ENCODE results near the gene SLC30A5.
"Not testable (repeated sequence)": the region's sequence is repeated elsewhere in the genome, so short reads cannot be mapped to it uniquely, and the experiment has no call there.

Gene SLC30A5

DNA sequence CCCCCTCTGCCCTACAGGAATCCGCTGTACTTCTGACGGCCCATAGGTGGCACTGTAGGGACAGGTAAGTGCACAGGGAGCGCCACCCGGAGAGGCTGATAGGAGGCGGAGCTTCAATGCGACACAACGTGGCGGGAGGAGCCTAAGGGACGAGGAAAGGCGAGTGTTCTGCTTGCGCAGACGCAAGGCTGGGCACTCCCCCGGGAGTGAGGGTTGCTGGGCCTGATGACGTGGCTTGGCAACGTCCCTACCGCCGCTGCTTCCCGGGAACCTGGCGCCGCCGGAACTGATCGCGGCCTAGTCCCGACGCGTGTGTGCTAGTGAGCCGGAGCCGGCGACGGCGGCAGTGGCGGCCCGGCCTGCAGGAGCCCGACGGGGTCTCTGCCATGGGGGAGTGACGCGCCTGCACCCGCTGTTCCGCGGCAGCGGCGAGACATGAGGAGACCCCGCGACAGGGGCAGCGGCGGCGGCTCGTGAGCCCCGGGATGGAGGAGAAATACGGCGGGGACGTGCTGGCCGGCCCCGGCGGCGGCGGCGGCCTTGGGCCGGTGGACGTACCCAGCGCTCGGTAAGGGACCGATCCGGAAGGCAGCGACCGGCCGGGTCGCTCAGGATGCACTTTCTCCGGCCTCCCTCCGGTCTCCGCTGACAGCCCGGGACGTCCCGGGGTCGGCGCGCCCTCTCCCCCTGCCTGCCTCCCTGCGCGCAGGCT, at the start of gene SLC30A5:
SLC30A5 (plus strand) TSS at position 244 of the 712 bp plus-strand sequence; CDS start at position 486, 242 bp downstream.
- DNase-seq (ENCODE audit: low read depth), result peak; percentile 99
- TF ChIP-seq, protein P1, sequence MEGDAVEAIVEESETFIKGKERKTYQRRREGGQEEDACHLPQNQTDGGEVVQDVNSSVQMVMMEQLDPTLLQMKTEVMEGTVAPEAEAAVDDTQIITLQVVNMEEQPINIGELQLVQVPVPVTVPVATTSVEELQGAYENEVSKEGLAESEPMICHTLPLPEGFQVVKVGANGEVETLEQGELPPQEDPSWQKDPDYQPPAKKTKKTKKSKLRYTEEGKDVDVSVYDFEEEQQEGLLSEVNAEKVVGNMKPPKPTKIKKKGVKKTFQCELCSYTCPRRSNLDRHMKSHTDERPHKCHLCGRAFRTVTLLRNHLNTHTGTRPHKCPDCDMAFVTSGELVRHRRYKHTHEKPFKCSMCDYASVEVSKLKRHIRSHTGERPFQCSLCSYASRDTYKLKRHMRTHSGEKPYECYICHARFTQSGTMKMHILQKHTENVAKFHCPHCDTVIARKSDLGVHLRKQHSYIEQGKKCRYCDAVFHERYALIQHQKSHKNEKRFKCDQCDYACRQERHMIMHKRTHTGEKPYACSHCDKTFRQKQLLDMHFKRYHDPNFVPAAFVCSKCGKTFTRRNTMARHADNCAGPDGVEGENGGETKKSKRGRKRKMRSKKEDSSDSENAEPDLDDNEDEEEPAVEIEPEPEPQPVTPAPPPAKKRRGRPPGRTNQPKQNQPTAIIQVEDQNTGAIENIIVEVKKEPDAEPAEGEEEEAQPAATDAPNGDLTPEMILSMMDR (conservative IDR thresholded peaks at IDR 0.05; ENCODE audit: low read depth, low read length), result peak; percentile 93
- H3K4me3 ChIP-seq (ENCODE audit: low read length), result peak within 1 kb of the TSS; percentile 66

DNA sequence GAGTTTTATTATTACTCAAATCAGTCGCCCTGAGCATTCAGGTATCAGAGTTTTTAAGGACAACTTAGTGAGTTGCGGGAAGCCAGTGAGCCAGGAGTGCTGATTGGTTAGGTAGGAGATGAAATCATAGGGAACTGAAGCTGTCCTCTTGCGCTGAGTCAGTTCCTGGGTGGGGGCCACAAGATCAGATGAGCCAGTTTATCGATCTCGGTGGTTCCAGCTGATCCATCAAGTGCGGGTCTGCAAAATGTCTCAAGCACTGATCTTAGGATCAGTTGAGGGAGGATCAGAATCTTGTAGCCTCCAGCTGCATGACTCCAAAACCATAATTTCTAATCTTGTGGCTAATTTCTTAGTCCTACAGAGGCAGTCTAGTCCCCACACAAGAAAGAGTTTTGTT, 48.6 kb upstream of the SLC30A5 start:
- not testable (repeated sequence) for DNase-seq (ENCODE audit: low read depth); H3K4me3 ChIP-seq (ENCODE audit: low read length)

DNA sequence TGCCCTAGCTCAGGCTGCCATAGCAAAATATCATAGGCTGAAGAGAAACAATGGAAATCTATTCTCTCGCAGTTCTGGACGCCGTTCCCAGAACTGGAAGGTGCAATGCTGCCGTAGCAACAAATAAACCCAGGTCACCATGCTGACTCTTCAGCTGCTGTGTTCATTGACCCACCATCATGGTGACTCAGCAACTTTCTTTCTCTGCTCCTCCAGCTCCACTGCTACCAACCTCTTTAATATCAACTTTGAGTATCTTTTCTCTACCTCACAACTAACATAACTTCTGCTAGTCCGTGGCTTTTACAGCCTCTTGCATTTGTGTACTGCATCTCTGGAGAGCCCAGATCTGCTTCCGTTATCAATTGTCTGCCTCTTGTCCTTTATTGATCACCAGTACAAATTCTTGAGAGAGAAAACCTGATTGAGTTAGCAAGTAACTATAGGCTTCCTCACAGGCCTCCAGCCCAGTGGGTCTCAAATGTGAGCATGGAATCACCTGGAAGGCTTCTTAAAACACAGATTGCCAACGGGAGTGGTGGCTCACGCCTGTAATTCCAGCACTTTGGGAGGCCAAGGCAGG, 47.3 kb upstream of the SLC30A5 start:
- H3K4me3 ChIP-seq (ENCODE audit: low read length), result no peak overlapping the region
- TF ChIP-seq, protein P1 (conservative IDR thresholded peaks at IDR 0.05; ENCODE audit: low read depth, low read length), result no peak
- DNase-seq (ENCODE audit: low read depth), result no peak

DNA sequence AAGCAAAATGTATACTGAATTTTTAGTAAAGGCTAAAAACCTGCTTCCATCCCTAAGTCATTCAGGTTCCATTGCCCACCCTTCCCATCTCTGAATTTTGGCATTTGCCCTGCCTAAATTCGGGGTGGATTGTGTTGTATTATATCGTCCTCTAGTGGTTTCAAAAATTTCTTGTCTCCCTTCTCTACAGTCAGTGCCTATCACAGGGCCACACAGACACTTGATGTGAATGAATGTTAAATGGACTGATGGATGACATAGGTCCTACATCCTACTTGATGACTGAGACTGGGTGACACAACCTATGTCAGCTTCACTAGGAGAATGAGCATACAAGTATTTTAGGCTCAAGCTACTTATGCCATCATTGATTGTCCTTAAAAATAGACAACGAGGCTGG, 45.6 kb upstream of the SLC30A5 start:
- TF ChIP-seq, protein P1 (conservative IDR thresholded peaks at IDR 0.05; ENCODE audit: low read depth, low read length), result peak; percentile 27
- no peak overlapping the region for H3K4me3 ChIP-seq (ENCODE audit: low read length)
- no peak for DNase-seq (ENCODE audit: low read depth)

DNA sequence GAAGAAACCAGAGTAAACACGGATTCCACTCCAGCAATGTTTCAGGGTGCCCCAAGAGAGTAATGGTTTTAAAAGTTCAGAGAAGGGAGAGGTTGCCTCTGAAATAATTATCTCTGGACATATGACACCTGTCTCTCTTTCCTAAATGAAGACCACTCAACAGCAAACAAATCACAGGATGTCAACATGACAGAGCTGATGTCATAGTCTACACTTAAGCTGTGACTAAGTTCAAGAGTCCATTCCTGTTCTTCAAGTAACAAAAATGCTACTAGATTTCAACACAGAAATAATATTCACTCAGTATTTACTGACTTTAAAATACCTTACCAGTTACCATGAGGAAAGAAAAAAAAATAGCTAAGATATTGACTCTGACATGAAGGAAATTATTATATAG, 44.7 kb upstream of the SLC30A5 start:
- DNase-seq (ENCODE audit: low read depth), result no peak
- no peak overlapping the region for H3K4me3 ChIP-seq (ENCODE audit: low read length)
- TF ChIP-seq, protein P1 (conservative IDR thresholded peaks at IDR 0.05; ENCODE audit: low read depth, low read length), result no peak

DNA sequence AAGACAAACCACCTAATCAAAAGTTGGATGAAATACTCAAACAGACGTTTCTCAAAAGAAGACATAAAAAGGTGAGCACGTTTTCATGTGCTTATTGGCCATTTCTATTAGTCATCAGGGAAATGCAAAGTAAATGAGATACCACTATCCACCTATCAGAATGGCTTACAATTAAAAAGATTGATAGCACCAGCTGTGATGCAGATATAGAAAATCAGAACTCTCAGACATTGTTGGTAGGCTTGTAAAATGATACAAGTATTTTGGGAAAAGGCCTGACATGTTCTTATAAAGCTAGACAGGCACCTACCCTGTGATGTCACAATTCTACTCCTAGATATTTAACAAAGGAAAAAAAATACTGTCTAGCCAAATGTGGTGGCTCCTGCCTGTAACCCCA, 44.0 kb upstream of the SLC30A5 start:
- TF ChIP-seq, protein P1 (conservative IDR thresholded peaks at IDR 0.05; ENCODE audit: low read depth, low read length), result no peak
- no peak for DNase-seq (ENCODE audit: low read depth)
- H3K4me3 ChIP-seq (ENCODE audit: low read length), result no peak overlapping the region

DNA sequence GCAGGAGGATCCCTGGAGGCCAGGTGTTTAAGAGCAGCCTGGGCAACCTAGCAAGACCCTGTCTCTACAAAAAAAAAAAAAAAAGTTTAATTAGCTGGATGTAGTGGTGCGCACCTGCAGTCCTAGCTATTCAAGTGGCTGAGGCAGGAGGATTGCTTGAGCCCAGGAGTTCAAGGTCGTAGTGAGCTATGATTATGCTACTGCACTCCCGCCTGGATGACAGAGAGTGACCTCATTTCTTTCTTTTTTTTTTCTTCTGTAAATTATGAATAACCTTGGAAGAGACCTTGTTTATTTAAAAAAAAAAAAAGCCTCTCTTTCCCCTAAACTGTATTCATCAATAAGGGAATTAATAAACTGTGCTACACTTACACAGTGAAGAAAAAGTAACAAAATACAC, 43.6 kb upstream of the SLC30A5 start:
- H3K4me3 ChIP-seq (ENCODE audit: low read length), result no peak overlapping the region
- TF ChIP-seq, protein P1 (conservative IDR thresholded peaks at IDR 0.05; ENCODE audit: low read depth, low read length), result no peak
- no peak for DNase-seq (ENCODE audit: low read depth)

Data from retinal pigment epithelial cell (primary cell).